H54 (cell line): Measurements from ENCODE around the gene C19orf44.
A peak's percentile ranks its signal among the peaks of the same experiment; 100 is the strongest.
"Not testable (repeated sequence)": the region's sequence is repeated elsewhere in the genome, so short reads cannot be mapped to it uniquely, and the experiment has no call there.

Experiments
- DNase-seq: peaks from one replicate; pipeline ENCODE4 v3.0.0; 2011; ENCODE audit warnings: low spot score, mixed read lengths; ENCODE audit not compliant: insufficient read length
- FAIRE-seq: peaks from 3 replicates; lab custom pipeline; 2011; peaks lifted over from hg19 to GRCh38; lab: Jason Lieb, UNC
- POLR2A ChIP-seq: IDR thresholded peaks from 2 replicates; pipeline ENCODE4 v1.6.1; 2011; ENCODE audit warnings: low read depth, mild to moderate bottlenecking, low read length

Gene C19orf44

DNA sequence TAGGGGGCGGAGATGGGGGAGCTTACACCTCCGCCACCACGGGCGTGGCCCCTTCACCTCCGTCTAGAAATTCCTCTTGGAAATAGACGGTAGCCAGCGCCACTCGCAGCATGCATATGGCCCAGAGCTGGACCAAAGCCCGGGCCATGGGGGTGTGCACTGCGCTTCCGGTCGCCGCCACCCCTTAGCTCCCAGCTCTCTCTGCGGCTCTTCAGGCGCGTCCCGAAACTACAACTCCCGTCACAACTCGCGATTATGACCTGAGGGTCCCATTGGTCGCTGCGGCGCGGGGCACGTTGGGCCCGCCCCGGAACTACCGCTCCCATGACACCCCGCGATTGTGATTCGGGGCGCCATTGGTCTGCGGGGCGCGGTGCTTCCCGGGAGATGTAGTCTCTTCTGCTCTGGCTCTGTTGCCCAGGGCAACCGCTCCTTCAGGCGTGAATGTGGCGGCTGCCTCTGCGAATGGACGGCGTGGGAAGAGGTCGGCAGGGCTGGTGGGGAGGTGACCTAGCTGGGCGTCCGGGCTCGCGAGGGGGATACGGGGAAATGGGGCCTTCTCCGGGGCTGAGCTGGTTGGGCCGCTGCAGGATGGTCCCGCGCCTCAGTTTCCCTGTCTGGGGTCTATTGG, at the start of gene C19orf44, which contains the start of gene CALR3:
TSS of gene C19orf44 (plus strand) at position 413 of the 631 bp plus-strand sequence. CDS start 4,399 bp downstream, outside the sequence.
TSS of gene CALR3 (minus strand) at position 186 of the 631 bp plus-strand sequence. CDS start at position 148, 38 bp downstream.
- peak; percentile 43; the same call in 1 of the 2 replicates for TF ChIP-seq POLR2A
- DNase-seq (peak; percentile 93), FAIRE-seq (peak; percentile 74)

DNA sequence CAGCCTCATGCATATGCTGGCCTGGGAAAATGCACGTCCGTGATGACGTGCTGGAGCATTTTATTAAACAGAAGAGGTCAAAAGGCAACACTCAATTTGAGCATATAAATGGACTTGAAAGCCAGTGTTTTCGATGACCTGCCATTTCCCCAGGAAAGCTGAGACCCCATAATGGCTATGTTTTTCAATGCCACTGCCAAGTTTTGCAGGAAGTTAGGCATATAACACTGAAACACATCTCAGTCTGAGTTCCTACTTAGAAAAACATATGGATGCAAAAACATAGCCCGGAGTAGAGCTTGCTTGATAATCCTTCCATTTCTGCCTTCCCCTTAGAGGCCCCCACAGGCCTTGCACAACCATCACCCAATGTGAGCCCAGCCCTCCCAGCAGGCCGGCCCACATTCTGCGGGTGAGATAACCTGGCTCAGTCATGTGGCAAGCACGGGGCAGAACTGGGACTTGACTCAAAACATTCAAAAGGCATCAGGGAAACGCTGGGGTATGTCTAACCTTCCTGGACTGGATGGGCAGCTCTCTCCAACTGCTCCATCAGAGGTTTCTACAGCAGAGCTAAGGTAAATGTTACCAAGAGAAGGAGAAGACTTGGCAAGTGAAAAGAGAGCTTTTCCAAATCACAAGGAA, 49.3 kb upstream of the C19orf44 start:
- FAIRE-seq: no peak
- no peak for DNase-seq
- no peak for TF ChIP-seq POLR2A

GRCh38 chr19:16448872-16449271, 47.3 kb upstream of the C19orf44 start:
- not testable (repeated sequence) for DNase-seq, FAIRE-seq

DNA sequence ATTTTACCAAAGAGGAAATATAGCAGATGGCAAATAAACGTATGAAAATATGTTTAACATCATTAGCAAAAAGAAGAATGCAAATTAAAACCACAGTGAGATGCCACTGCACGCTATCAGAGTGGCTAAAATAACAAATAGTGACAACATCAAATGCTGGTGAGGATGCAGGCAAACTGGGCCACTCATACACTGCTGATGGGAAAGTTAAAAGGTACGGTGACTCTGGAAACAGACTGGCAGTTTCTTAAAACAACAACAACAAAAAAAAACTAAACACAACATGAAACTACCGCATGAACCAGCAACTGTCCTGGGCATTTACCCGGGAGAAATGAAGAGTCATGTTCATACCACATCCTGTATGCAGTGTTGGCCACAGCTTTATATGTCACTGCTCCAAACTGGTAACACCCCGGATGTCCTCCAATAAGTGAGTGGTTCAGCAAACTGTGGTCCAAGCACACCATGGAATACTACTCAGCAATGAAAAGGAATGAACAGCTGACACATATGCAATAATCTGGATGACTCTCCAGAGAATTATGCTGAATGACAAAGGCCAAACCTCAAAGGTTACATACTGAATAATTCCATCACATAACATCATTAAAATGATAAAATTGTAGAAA, 46.7 kb upstream of the C19orf44 start:
- FAIRE-seq: no peak
- DNase-seq: no peak
- no peak for TF ChIP-seq POLR2A

- TF ChIP-seq POLR2A: no peak
- FAIRE-seq (no peak), DNase-seq (no peak)
Observed at GRCh38 chr19:16452325-16452724, 43.9 kb upstream of the C19orf44 start.

GRCh38 chr19:16454351-16454918, 41.8 kb upstream of the C19orf44 start:
- DNase-seq (no peak), FAIRE-seq (no peak)
- no peak for TF ChIP-seq POLR2A

DNA sequence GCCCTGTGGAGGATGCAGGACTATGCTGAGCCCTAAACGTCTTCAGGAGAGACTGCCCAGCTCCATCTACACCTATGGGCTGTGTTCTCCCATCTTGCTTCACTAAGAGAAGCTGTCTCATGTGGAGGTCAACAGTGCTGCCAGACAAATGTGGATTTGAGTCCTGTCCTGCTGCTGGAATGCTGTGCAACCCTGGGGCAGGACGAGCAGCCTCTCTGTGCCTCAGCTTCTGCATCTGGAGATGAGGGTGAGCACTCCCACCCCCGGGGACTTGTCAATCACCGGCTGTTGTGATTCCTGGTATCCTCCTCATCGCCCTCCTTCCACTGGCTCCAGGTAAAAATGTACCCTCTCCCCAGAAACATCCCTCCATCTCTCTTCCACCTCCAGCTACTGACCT, 40.7 kb upstream of the C19orf44 start:
- no peak for DNase-seq
- no peak for TF ChIP-seq POLR2A
- no peak for FAIRE-seq

- no peak for TF ChIP-seq POLR2A
- FAIRE-seq: no peak
- DNase-seq: no peak
Observed at GRCh38 chr19:16456652-16457194, 39.5 kb upstream of the C19orf44 start.

DNA sequence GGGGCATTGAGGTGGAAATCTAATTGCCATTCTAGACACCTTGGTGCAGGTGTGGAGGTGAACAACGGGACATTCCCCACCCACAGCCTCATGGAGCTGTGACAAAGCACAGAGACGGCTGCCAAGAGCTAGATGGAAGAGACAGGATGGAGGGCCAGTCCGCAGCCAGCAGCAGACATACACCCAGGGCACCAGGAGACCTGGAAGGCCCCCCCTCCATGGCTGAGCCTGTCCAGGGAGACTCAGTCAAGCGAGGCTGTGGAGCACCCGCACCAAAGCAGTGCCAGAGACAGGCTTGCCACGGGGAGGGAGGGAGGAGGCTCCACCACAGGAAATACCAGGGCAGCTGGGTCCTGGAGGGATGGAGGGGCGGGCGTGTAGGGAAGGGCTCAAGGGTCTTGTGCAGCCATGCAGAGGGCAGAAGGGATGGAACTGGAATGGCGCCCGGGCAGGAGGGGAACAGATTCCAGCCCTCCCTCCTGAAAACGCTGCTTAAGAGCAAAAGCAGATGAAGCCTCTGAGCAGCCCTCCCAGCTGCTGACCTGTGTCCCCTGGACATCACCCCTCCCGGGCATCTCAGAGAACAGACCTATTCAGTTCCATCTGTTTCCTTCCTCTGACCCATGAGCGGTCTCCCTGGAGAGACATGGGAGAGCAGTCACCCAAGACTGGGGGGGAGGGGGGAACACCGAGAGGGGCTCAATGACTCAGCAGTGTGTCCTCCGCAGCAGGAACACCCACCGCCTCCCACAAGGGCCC, 38.8 kb upstream of the C19orf44 start:
- DNase-seq (no peak), FAIRE-seq (no peak)

GRCh38 chr19:16457954-16458331, 38.3 kb upstream of the C19orf44 start:
- no peak for FAIRE-seq
- no peak for DNase-seq
- TF ChIP-seq POLR2A: no peak

More for the DNA sequence above, 38.8 kb upstream of the C19orf44 start:
- no peak for TF ChIP-seq POLR2A

DNA sequence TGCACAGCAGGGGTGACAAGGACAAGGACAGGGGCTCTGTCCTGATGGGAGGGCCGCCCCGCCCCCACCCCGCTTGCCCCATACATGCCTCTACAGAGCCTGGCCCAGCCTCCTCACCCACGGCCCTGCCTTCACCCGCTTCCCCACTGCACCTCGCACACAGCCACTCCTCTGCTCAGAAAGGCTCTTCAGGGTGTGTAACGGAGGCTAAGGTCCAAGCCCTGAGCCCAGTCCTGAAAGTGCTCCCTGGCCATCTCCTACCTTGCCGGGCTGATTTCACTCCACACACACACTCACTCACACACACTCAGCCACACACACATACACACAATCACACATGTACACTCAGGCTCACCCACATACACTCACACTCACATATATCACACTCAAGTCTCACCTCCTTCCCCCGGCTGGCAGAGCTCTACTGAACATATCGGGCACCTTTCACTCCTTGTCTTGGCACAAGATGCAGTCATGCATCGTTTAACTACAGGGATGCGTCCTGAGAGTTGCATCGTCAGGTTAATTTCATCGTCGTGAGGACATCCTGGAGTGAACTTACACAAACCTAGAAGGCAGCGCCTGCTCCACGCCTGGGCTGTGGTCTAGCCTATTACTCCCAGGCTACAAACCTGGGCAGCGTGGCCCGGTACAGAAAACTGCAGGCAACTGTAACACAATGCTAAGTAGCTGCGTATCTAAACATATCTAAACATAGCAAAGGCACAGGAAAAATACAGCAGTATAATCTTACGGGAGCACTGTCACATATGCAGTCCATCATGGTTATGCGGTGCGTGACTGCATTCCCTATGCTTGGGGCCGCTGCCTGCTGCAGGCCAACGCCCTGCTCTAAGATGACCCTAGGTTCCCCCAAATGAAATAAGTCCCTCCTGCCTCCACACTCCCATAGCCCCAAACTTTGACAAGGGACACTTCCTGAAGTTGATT, 37.5 kb upstream of the C19orf44 start:
- FAIRE-seq (no peak), DNase-seq (no peak)
- no peak for TF ChIP-seq POLR2A

DNA sequence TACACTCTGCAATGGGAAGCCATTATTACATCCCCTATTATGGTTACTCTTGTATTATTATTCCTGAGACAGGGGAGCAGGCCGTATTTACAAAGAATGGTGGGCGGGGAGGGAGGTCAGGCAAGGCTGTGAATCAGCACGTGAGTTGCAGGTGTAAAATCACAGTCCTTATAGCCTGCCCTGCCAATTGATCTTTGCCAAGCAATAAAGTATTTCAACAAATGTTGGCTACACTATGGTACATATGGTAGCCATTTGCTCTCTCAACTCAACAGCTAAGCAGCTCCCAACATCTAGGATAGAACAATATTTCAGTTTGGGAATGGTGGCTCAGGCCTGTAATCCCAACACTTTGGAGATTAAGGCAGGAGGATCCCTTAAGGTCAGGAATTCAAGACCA, 36.5 kb upstream of the C19orf44 start:
- no peak for FAIRE-seq
- TF ChIP-seq POLR2A: no peak
- no peak for DNase-seq

- no peak for TF ChIP-seq POLR2A
- FAIRE-seq: no peak
- DNase-seq: no peak
Observed at GRCh38 chr19:16460454-16460853, 35.7 kb upstream of the C19orf44 start.
